MV-4-11 (cell line): ENCODE data around the gene TOMM7.
"Not testable (repeated sequence)": the region's sequence is repeated elsewhere in the genome, so short reads cannot be mapped to it uniquely, and the experiment has no call there.

Source experiments
- DNase-seq: peaks from one replicate; lab custom pipeline; 2025; lab: John Stamatoyannopoulos, UW

TOMM7 gene

GRCh38 chr7:22783421-22783820, 39.2 kb downstream of the TOMM7 start:
- no peak for DNase-seq

- DNase-seq = peak; percentile 51
These were observed 39.9 kb downstream of the TOMM7 start for GRCh38 chr7:22782616-22783232.

DNA sequence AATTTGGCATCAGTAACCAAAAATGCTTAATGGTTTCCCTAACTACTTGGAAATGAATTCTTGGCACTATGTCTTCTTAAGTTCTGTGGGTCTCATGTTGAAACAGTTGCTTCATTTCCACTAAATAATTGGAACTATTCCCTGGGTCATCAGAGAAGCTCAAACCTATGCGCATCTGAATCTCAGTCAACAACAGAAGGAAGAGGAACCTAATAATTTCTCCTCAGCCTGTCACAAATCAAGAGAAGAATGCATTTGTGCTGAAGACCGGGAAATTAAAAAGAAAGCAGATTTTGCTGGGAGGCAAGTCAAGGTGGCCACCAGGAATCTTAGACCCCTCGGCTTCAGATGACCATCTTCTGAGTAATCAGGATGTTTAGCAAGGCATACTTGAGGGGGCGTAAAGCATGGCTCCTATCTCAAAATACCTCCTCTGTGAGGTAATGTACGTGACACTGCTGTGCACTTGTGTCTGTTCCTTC, 41.4 kb downstream of the TOMM7 start:
- no peak for DNase-seq

GRCh38 chr7:22779730-22780323, 42.8 kb downstream of the TOMM7 start:
- DNase-seq = not testable (repeated sequence)

DNA sequence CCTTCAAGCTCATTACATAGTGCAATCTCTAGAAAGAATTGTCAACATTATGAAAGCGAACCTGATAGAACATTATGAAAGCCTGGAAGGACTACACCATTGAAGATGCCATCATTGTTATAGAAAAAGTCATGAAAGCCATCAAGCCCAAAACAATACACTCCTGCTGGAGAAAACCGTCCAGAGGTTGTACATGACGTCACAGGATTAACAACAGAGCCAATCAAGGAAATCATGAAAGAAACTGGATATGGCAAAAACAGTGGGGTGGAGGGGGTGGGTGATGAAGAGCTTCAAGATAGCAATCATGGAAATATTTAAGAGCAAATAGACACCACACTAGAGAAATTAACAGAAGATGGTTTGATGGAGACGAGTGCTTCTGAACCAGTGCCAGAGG, 45.7 kb downstream of the TOMM7 start:
- DNase-seq = no peak

DNA sequence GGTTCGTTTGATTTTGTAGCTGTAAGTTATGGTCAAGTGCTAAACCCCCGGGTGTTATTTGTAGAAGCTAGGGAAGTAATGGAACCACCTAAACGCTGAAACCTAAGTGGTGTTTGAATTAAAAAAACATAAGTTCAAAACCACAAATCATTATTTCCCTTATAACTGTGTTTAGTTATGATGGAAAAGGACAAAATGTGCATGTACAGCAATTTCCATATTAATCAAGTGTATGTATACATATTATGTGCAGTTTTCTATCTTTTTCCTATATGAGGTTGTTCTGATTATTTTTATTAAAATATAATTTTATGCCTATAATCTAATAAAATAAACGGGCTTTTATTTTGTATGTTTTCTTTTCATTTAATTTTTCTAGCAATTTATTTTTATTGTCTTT, 49.8 kb downstream of the TOMM7 start:
- no peak for DNase-seq

GRCh38 chr7:22771872-22772228, 50.8 kb downstream of the TOMM7 start:
- no peak for DNase-seq

DNA sequence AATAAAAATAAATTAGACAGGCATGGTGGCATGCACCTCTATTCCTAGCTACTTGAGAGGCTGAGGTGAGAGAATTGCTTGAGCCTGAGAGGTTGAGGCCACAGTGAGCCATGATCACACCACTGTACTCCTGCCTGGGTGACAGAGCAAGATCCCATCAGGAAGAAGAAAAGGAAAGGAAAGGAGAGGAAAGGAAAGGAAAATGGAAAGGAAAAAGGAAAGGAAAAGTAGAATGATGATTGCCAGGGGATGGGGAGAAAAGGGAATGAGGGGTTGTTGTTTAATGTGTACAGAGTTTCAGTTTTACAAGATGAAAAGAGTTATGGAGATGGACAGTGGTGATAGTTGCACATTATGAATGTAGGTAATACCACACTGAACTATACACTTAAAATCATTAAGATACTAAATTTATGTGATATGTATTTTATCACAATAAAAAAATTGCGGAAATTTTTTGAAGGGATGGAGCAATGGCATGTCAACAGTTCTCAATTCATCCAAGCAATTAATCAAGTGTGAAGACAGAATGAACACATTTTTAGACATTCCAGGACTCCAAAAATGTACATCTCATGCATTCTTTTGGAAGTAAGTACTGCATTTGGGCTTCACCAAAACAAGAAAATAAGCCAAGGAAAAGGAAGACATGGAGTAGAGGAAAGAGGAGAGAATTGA, 51.3 kb downstream of the TOMM7 start:
- no peak for DNase-seq

DNA sequence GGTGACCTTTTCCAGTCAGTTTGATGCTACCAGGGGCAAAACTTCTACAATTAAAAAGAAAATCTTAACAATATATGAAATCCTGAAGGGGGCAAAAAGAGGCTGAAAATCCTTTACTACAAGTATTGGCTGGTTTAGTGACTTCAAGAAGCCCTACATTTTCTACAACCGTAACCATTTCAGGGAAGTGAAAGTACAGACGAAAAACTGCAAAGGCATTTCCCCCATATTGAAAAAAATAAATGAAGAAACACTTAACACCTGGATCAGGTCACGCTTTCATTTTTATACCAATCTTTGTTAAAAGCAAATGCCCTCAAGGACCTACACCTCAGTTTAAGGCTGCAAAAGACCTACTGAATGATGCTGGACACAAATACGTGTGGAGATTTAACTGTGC, 57.0 kb downstream of the TOMM7 start:
- peak; percentile 47 for DNase-seq
